Omental fat pad (tissue), 4 donors: ENCODE data around the gene TRIP13. TPM values are rescaled to one million over a fixed set of nuclear protein-coding genes. Genes with fewer than 3 reads are reported as not detected.

Source experiments
- ATAC-seq: fragments of 150-250 bp; one replicate; pipeline ENCODE4 v1.9.1; 2016; ENCODE audit warnings: mild to moderate bottlenecking, moderate library complexity; ENCODE audit not compliant: low FRiP score
- DNase-seq: peaks from one replicate; pipeline ENCODE4 v3.0.0-alpha.2; 2019; ENCODE audit warnings: low spot score
- total RNA-seq, 4 donors: library from RNA; depleted of rRNA; stranded (reverse); fragments of >200 nt; gene quantifications; one replicate each; pipeline ENCODE4 v1.1.0, GENCODE V29; 2016
- TF ChIP-seq, protein P1 (sequence below), 3 donors: fragments of 450-650 bp; IDR thresholded peaks; one replicate each; pipeline ENCODE4 v1.5.1; 2016 to 2017; ENCODE audit warnings: antibody characterized with exemption in 3 of 3, mild to moderate bottlenecking in 3 of 3, moderate library complexity in 2 of 3

Gene TRIP13
- total RNA-seq, 4 donors from 2014 or later = 0.79 to 3.0 (median 0.93) TPM

DNA sequence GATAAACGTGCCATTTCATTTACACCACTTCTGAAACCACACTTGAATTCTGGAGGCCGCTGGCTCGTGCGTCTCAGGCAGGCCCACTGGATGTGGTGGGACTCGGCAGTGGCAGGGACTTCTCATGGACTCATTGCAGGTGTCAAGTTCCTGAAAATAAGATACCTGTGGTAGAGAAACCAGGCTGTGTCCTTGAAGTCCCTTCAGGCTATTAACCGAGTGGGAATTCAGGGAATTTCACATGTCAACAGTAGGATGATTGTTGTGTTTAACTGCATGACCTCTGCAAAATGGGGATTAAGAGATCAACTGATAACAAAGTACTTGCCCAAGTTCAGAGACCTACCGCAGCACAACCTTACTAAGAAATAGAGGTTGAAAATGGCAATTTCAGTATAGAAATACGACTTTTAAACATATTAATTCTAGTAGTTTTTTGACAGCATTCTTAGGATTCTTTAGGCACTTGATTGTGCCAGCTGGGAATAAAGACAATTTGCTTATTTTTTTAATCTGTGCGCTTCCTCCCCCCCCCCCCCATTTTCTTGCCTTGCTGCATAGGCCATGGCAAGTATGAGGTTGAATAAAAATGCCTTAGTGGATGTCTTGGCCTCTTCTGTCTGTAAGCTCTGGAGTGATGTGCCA lies 26.8 kb downstream of the TRIP13 start:
- no peak for ATAC-seq
- TF ChIP-seq, protein P1, sequence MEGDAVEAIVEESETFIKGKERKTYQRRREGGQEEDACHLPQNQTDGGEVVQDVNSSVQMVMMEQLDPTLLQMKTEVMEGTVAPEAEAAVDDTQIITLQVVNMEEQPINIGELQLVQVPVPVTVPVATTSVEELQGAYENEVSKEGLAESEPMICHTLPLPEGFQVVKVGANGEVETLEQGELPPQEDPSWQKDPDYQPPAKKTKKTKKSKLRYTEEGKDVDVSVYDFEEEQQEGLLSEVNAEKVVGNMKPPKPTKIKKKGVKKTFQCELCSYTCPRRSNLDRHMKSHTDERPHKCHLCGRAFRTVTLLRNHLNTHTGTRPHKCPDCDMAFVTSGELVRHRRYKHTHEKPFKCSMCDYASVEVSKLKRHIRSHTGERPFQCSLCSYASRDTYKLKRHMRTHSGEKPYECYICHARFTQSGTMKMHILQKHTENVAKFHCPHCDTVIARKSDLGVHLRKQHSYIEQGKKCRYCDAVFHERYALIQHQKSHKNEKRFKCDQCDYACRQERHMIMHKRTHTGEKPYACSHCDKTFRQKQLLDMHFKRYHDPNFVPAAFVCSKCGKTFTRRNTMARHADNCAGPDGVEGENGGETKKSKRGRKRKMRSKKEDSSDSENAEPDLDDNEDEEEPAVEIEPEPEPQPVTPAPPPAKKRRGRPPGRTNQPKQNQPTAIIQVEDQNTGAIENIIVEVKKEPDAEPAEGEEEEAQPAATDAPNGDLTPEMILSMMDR (IDR thresholded peaks at IDR 0.05) = no peak
- no peak for DNase-seq

DNA sequence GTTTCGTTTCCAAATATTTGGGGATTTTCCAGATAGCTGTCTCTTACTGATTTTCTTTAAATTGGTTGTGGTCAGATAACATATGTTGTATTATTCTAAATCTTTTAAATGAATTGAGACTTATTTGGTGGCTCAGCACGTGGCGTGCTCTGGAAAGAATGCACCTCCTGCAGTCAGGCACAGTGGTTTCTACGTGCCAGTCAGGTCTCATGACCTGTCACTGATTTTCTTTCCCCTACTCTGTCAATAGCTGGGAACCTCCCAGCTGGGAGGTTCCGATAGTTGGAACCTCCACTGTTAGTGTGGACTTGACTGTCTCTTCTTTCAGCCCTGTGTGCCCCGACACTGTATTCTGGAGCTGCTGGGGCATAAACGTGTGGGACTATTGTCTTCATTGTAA lies 27.6 kb downstream of the TRIP13 start:
- DNase-seq (no peak), ATAC-seq (no peak)
- TF ChIP-seq, protein P1 (IDR thresholded peaks at IDR 0.05) = no peak

DNA sequence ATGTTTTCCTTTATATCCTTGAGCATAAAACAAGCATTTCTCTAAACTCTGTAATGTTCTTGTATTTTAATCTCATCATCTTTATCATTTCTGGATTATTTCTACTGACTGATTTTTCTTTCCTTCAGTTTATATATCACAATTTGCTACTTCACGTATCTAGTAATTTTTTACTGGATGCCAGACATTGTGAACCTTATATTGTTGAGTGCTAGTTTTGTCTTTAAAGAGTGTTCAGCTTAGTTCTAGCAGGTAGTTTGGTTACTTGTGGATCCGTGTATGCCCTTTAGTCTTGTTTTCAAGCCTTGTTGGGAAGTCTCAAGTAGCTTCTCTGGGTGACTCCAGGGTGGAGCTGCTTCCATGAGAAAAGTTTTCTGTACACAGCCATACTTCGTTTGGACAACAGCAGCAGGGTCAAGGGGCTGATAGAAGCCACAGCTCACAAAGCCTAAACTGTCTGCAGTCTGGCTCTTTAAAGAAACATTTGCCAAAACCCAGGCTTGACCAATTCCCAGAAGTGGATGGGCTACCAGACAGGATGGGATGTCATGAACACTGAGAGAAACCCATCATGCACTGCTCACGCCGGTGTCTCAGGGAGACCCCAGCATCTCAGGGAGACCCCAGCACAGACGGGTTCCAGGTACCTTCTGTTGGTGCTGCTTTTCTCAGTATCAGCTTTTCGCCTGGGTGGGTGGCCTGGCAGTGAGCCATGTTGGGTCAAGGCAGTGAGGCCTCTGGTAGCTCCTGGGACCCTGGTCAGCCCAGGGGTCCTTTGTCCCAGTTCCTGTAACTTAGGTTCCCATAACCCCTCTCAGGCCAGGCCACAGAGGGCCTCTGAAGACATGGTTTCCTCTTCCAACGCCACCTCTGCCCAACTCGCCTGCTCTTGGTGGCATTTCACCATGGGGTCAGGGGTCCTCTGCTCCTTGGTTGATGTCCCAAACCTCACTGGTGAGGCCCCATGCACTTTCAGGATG lies 29.1 kb downstream of the TRIP13 start:
- DNase-seq (no peak), ATAC-seq (no peak)
- TF ChIP-seq, protein P1 (IDR thresholded peaks at IDR 0.05) = no peak

GRCh38 chr5:922436-923280 lies 30.0 kb downstream of the TRIP13 start:
- TF ChIP-seq, protein P1 (IDR thresholded peaks at IDR 0.05) = no peak
- no peak for DNase-seq
- ATAC-seq = no peak

- peak; percentile 67 for DNase-seq
- TF ChIP-seq, protein P1 (IDR thresholded peaks at IDR 0.05) = peak in 1 of 3 donors; percentile 47
- ATAC-seq = peak; percentile 87
Observed at GRCh38 chr5:923281-923873, 30.7 kb downstream of the TRIP13 start.

DNA sequence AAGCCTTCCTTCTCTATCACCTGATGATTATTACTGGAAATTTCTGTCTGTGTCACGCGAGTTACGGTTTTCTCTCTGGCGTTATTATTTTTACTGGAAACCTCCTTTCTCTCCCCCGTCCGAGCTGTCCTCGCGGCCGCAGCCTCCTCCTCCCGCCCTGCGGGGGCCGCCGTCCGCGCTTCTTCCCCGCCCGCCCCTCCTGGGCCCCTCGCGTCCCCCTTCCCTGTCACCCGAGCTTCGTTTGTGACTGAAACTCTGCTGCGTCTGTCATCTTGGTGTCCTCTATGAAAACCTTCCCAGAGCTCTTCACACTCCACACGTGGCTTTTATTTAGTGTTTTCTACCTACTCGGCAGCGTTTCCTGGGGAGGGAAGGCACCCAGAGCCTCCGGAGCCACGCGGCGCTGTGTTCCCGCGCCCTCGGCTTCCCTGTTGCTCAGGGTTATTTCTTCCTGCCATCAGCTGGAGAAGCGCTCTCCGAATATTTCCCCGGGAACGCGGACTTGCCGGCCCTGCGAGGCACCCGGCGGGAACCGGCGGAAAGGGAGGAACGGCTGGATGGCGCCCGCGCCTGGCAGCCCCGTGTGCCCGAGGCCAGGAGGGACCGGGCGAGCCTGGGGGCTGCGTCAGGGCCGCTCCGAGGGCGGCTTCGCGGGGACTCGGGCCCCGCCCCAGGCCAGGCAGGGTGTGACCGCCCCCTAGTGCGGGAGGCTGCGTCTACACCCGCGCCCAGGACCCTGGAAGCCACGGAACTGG lies 33.9 kb downstream of the TRIP13 start:
- peak; percentile 65 for ATAC-seq
- TF ChIP-seq, protein P1 (IDR thresholded peaks at IDR 0.05) = no peak
- no peak for DNase-seq
